HG02943 (cell line): ENCODE measurements around the gene PTPN9.
"Not testable (repeated sequence)": the region's sequence is repeated elsewhere in the genome, so short reads cannot be mapped to it uniquely, and the experiment has no call there.

Source experiments
- ATAC-seq: cut with Tn5 transposase; IDR thresholded peaks from one replicate; pipeline ENCODE4 v1.9.1; 2021; ENCODE audit warnings: mild to moderate bottlenecking, low read depth, moderate library complexity; ENCODE audit not compliant: unreplicated experiment

Gene PTPN9

DNA sequence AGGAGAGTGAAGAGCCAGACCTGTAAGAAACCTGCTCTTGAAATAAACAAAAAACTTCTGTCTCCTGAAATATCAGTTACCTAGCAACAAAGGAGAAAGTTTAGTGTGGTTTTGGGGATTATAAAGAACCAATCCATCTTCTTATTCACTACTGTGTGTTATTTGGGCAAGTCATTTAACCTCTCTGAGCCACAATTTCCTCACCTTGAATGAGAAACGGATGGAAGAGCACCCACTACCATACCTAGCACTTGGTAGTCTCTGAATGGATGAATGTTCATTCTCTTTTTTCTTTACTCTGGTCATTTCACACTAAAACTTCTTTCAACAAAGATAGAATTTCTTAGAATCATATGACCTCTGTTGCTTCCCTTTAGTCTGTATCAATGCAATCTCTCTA, 45.2 kb downstream of the PTPN9 start:
- no peak for ATAC-seq

DNA sequence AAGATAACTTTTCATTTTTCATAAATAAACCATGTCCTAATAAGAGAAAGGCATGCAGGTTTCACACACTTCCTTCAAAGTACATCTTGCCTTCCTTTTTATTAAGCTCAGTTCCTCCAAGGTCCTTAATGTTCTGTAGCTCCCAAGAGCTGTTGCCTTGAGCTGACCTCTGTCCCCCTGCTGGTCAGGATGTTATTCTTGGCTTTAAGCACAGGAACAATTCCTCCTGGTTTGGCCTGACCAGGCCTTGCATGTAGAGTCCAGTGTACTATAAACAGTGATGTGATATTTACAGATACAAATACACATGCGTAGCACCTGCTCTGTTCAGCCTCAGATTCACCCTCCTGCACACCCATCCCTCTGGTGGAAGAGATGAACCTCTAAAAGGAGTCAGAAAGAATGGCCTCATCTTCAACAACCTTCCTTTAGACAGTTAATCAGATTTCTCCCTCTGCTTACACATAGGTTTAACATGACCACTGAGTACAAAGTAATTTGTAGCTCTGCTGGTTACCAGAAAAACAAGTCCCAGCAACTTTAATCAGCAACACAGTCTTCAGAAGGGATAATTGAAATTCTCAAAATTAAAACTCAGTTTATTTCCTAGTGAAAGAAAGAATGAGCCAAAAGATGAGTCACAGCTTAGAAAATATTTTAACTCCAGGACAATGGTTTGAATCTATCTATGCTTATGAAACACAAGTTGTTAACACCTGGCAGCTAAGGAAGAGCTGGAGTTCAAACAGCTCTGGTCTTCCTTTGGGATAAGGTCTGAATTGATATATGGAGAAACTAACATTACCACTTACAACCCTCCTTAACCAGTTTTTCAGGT, 46.5 kb downstream of the PTPN9 start:
- ATAC-seq: no peak

DNA sequence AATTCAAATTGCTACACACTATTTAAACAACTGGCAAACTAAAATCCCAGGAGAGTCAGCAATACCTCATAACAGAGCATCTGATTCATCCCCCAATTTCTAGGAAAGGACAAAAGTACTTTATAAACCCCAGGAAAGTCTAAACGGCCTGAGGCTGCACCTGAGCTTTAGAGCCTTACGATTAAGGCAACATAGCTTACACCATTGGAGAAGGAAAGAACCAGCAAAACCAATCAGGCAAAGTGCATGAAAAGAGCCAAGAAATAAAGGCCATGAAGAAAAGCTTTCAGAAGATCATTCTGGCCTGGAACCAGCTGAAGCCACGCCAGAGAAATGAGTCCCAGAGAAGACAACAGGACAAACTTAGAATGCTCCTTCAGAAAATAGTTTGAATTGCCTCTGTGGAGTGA, 48.1 kb downstream of the PTPN9 start:
- no peak for ATAC-seq

- ATAC-seq: no peak
Measured at GRCh38 chr15:75530169-75530568, 48.9 kb downstream of the PTPN9 start.

DNA sequence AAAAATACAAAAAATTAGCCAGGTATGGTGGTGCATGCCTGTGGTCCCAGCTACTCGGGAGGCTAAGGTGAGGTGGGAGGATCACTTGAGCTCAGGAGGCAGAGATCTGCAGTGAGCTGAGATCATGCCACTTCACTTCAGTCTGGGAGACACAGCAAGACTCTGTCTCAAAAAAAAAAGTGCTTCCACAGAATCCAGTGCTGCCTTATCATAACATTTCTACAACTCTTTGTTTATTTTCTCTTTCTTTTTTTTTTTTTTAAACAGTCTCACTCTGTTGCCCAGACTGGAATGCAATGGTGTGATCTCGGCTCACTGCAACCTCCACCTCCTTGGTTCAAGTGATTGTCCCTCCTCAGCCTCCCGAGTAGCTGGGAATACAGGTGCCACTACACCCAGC, 53.4 kb downstream of the PTPN9 start:
- not testable (repeated sequence) for ATAC-seq

DNA sequence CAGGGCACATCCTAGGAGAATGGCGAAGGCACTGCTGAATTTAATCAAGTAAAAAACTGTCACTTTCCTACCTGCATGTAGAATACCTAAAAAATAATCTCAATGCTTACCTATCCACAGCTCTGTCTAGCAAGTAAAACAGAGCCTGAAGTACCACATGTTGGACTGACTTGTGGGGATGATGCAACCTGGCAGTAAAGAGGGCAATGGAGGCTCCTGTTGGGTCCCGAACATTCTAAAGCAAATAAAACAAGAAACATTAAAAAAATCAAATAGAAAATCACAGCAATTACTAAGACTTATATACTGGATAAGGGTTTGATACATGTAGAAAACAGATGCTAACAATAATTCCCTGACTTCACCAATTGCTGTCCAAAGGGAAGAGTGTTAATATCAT, 56.1 kb downstream of the PTPN9 start:
- no peak for ATAC-seq

DNA sequence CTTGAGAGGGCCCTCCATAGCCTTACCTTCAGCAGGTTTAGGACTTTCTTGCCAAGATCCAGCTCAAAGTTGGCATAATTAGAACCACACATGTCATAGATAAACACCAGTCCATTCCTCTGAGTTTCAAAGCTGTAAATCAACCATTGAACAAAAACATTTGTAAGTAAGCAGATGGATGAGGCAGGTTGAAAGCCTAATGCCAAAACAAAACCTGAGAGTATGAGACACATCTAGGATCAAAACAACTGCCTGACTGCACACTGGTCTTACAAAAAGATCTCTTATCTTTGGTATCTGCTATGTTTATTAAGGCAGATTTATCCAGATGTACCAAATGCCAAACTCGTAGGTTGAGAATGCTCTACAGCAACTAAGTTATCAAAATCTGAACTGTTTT, 61.9 kb downstream of the PTPN9 start:
- no peak for ATAC-seq

DNA sequence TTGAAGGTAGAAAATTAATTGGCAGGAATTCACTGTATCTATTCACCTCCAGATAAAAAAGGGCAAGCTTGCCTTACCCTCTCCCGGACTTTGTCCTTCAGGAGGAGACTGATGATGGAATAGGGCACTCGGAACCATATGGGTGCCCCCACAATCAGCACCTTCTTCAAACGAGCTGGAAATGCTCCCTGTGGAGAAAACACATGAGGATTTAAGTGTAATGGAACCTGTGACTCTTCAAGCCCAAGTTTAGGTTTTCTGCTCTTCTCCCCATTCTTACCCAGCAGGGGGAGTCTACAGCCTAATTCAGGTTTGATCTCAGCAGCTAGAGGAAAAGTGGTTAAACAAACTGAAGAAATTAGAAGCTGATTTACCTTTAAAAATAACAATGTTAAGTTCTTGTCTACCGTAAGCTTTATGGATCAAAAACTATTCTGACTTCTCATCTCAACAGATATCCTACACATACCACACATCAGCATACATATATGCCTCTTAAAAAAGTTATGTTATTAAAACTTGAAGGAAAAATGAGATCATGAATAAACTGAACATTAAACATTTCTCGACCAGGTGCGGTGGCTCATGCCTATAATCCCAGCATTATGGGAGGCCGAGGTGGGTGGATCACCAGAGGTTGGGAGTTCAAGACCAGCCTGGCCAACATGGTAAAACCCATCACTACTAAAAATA, 70.1 kb downstream of the PTPN9 start:
- ATAC-seq: no peak

GRCh38 chr15:75502360-75502759, 76.8 kb downstream of the PTPN9 start:
- ATAC-seq: no peak

DNA sequence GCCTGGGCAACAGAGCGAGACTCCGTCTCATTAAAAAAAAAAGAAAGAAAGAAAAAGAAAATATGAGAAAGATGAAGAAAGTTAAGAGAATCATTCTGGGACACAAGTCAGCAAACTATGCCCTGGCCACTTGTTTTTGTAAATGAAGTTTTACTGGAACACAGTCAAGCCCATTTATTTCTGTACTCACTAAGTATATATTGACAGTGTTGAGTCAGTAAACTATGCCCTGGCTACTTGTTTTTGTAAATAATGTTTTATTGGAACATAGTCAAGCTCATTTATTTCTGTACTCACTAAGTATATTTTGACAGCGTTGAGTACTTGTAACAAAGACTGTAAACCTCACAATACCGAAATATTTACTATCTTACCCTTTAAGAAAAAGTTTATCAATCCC, 85.4 kb downstream of the PTPN9 start:
- ATAC-seq: no peak

DNA sequence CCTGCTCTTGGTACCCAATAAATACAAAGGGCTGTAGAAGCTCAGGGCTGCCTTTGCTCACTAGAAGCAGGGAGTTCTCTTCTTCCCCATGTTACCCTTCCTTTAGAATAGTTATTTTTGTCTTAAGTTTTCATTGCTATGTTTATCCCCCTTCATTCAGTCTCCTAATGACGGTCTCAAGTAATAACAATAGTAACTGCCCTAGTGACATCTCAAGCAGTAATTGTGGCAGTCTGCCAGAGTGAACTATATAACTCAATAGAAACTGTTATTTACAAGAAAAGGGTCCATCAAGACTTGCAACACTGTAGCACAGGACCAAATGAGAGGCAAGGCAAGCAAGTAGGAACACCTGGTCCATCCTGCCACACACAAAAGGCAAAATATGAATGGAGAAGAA, 95.2 kb downstream of the PTPN9 start:
- ATAC-seq: no peak

DNA sequence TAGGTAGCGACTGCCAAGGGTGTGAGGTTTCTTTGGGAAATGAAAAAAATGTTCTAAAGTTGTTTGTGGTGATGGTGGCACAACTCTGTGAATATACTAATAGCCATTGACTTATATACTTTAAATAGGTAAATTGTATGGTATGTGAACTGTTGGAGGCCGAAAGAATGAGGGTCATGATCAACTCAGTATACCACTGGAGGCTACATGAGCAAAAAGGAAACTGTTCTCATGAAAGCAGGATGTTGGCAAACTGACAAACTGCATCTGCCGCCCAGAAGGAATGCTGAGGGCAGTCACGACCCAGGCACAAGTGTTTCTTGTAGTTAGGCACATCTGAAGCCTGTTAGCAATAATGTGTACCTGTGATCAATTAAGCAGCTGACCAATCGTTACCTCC, 95.6 kb downstream of the PTPN9 start:
- ATAC-seq: not testable (repeated sequence)

DNA sequence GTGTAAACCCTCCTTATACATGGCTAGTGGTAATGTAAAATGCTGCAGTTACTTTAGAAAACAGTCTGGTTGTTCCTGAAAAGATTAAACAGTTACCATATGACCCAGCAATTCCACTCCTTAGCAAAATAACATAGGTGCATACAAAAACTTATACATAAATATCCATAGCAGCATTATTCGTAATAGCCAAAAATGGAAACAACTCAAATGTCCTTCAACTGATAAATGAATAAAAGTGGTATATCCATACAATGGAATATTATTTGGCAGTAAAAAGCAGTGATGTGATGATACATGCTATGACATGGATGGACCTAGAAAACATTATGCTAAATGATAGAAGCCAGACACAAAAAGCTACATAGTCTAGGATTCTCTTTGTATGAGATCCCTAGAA, 96.0 kb downstream of the PTPN9 start:
- no peak for ATAC-seq

DNA sequence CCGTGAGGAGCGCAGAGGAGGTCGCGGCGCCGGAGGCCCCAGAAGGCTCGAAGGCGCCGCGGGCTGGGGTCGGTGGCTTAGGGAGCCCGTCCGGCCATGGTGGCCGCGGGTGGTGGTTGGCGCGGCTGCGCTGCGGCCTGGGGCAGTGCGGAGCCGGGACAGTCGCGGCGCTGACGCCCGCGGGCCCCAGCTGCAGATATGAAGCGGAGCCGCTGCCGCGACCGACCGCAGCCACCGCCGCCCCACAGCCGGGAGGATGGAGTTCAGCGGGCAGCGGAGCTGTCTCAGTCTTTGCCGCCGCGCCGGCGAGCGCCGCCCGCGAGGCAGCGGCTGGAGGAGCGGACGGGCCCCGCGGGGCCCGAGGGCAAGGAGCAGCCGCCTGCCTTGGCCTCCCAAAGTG, 98.7 kb downstream of the PTPN9 start:
- ATAC-seq: not testable (repeated sequence)

GRCh38 chr15:75479670-75480069, 99.4 kb downstream of the PTPN9 start:
- no peak for ATAC-seq

- ATAC-seq: not testable (repeated sequence)
Measured at GRCh38 chr15:75477094-75477493, 102.0 kb downstream of the PTPN9 start.

DNA sequence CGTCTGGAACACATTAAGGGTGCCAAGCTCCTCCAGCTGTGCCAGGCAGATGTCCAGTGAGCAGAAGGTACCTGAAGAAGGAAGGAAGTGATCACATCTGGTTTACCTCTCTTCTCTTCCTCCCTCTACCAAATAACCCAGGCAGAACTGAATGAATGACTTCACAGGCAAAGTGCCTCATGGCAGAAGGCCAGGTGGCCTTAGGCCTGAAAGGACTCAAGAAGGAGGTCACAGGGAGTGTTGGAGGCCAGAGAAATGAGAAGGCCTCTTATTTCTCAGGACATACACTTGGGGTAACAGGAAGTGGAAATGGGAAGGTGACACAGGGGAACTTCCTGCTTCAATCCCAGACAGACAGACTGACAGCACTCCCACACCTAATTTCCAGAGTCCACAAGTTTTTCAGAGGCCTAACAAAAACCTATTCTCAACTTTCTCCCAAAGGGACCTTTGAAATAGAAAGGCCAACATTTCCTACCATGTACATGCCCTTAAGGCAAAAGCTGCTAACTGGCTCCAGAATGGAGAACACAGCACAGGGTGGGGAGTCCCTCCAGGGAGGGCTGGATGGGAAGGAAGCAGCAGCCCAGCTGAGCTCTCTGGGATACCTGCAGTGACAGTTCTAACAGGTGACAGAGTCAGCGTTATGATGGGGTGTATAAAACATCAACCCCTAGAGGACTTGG, 110.1 kb downstream of the PTPN9 start:
- no peak for ATAC-seq

DNA sequence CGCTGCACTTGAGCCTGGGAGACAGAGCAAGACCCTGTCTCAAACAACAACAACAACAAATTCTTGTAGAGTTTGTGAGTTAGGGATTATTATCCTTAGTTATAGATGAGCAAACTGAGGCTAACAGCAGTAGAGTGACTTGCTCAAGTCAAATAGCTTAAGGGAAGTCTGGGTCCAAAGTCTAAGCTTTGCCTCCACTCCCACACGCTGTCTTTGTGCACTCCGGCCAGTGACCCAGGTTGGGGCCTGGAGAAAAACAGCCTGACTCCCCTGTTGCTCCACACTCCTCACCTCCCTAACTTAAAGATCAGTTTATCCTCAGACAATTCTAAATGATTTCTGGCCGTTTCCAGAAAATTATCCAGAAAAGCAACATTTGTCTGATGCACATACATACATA, 118.5 kb downstream of the PTPN9 start:
- ATAC-seq: no peak

GRCh38 chr15:75459581-75459980, 119.5 kb downstream of the PTPN9 start:
- no peak for ATAC-seq

DNA sequence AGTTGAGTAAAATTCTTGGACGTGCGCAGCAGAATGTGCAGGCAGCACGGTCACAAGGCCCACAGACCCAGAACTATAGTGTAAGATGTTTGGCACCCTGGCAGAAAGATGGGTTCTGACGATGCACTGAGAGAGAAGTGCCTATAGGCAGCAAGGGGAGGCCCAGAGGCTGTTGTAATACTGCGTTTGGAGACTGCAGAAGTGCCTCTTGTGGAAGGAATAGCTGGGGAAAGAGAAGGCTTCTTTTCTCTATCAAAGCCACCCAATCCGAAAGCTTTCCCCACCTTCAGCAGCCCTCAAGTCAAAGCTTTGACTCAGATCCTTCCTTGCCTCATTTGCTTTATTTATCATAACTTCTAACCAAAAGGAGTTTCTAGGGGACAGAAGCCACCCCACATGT, 122.4 kb downstream of the PTPN9 start:
- no peak for ATAC-seq

DNA sequence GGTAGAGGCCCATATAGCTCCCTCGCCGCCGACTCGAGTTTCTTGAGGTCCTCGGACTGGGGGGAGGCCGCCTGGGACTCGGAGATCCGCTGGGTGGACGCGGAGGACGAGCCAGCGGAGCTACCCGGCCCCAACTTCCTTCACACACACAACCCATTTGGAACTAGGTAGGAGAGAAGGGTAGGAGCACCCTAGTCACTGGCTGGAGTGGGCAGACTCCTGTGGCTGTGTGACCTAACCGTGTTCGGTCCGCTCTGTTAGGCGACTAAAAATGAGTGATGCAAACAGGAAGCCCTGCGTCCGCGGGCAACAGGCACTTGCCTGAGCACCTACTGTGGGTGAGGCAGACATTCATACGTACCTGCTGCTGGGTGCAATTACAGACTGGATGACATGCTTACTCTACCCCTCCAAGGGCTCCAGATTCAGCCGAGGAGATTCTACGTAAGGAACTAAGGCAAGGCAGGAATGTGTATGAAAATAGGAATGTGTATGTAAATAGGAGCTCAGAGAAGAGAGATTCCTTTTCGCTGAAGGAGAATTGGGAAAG, 123.1 kb downstream of the PTPN9 start:
- ATAC-seq: no peak
